Skeletal muscle cell (primary cell): ENCODE measurements around the gene KMT5C.
A peak's percentile ranks its signal among the peaks of the same experiment; 100 is the strongest.

Experiments
- DNase-seq: peaks from one replicate; pipeline ENCODE4 v3.0.0-alpha.2; 2010; ENCODE audit warnings: low read depth
- H3K4me3 ChIP-seq: 2 replicates; pipeline ENCODE4 v1.5.1; 2011; ENCODE audit warnings: low read depth, mild to moderate bottlenecking, control low read depth, low read length, moderate library complexity

KMT5C gene

GRCh38 chr19:55362174-55362989 lies 22.7 kb downstream of the KMT5C start:
- no peak for DNase-seq
- no peak overlapping the region for H3K4me3 ChIP-seq

GRCh38 chr19:55362990-55363716 lies 23.5 kb downstream of the KMT5C start, which contains the start of gene GARIN5B:
Gene GARIN5B (minus strand): TSS chr19:55363260. CDS start chr19:55363066, 194 bp downstream.
- no peak within 1 kb of the TSS for H3K4me3 ChIP-seq

GRCh38 chr19:55365245-55365644 lies 25.6 kb downstream of the KMT5C start:
- H3K4me3 ChIP-seq: no peak overlapping the region
- no peak for DNase-seq

More at GRCh38 chr19:55362990-55363716, 23.5 kb downstream of the KMT5C start, which contains the start of gene GARIN5B:
- DNase-seq: no peak

- no peak for DNase-seq
- no peak overlapping the region for H3K4me3 ChIP-seq
Measured at GRCh38 chr19:55365964-55366363, 26.3 kb downstream of the KMT5C start.

- no peak for DNase-seq
- H3K4me3 ChIP-seq: no peak overlapping the region
Measured at GRCh38 chr19:55366790-55367189, 27.1 kb downstream of the KMT5C start.

GRCh38 chr19:55368106-55368505 lies 28.4 kb downstream of the KMT5C start:
- peak overlapping the region; percentile 67 for H3K4me3 ChIP-seq
- no peak for DNase-seq

- peak overlapping the region; percentile 67 for H3K4me3 ChIP-seq
- no peak for DNase-seq
Measured at GRCh38 chr19:55368701-55369563, 29.3 kb downstream of the KMT5C start.

- no peak for DNase-seq
- H3K4me3 ChIP-seq: peak overlapping the region; percentile 67
Measured at GRCh38 chr19:55369653-55370304, 30.1 kb downstream of the KMT5C start.

- DNase-seq: no peak
- peak within 1 kb of the TSS; percentile 67 for H3K4me3 ChIP-seq
Measured at GRCh38 chr19:55370305-55370988, 30.8 kb downstream of the KMT5C start, which contains the start of gene IL11. Gene IL11 (minus strand): TSS chr19:55370463. CDS start chr19:55370310, 153 bp downstream.

- DNase-seq: peak; percentile 55
- no peak overlapping the region for H3K4me3 ChIP-seq
Measured at GRCh38 chr19:55372316-55373081, 32.8 kb downstream of the KMT5C start.

- H3K4me3 ChIP-seq: no peak overlapping the region
- DNase-seq: no peak
Measured at GRCh38 chr19:55373306-55373992, 33.8 kb downstream of the KMT5C start.

- DNase-seq: peak; percentile 26
Measured at GRCh38 chr19:55373993-55374757, 34.5 kb downstream of the KMT5C start.

GRCh38 chr19:55376241-55376933 lies 36.7 kb downstream of the KMT5C start, which contains the start of gene TMEM190:
Gene TMEM190 (plus strand): TSS chr19:55376826. CDS start chr19:55376854, 28 bp downstream.
- H3K4me3 ChIP-seq: no peak within 1 kb of the TSS
- DNase-seq: no peak

More at GRCh38 chr19:55373993-55374757, 34.5 kb downstream of the KMT5C start:
- no peak overlapping the region for H3K4me3 ChIP-seq

GRCh38 chr19:55377356-55378131 lies 37.9 kb downstream of the KMT5C start:
- no peak overlapping the region for H3K4me3 ChIP-seq
- no peak for DNase-seq

GRCh38 chr19:55379174-55379573 lies 39.5 kb downstream of the KMT5C start:
- no peak overlapping the region for H3K4me3 ChIP-seq
- peak; percentile 40 for DNase-seq
